G401.6 (cell line): ENCODE data around the gene KCNMA1.
A peak's percentile ranks its signal among the peaks of the same experiment; 100 is the strongest.

Source experiments
- FAIRE-seq: peaks from 2 replicates; lab custom pipeline; 2012; peaks lifted over from hg19 to GRCh38; lab: Jason Lieb, UNC

Gene KCNMA1

GRCh38 chr10:77006836-77007511 is 630.6 kb downstream of the KCNMA1 start:
- FAIRE-seq = no peak

GRCh38 chr10:77005871-77006270 is 631.7 kb downstream of the KCNMA1 start:
- no peak for FAIRE-seq

GRCh38 chr10:77004917-77005564 is 632.6 kb downstream of the KCNMA1 start:
- no peak for FAIRE-seq

- FAIRE-seq = no peak
Measured at GRCh38 chr10:77002872-77003271, 634.7 kb downstream of the KCNMA1 start.

GRCh38 chr10:77001206-77001605 is 636.4 kb downstream of the KCNMA1 start:
- FAIRE-seq = no peak

- no peak for FAIRE-seq
Measured at GRCh38 chr10:76998451-76998850, 639.2 kb downstream of the KCNMA1 start.

GRCh38 chr10:76997631-76998030 is 640.0 kb downstream of the KCNMA1 start:
- FAIRE-seq = no peak

GRCh38 chr10:76995023-76995422 is 642.6 kb downstream of the KCNMA1 start:
- no peak for FAIRE-seq

- no peak for FAIRE-seq
Measured at GRCh38 chr10:76993213-76993612, 644.4 kb downstream of the KCNMA1 start.

- no peak for FAIRE-seq
Measured at GRCh38 chr10:76992467-76992866, 645.1 kb downstream of the KCNMA1 start.

- no peak for FAIRE-seq
Measured at GRCh38 chr10:76991621-76992020, 646.0 kb downstream of the KCNMA1 start.

GRCh38 chr10:76990561-76990960 is 647.0 kb downstream of the KCNMA1 start:
- no peak for FAIRE-seq

GRCh38 chr10:76984559-76985443 is 652.8 kb downstream of the KCNMA1 start:
- FAIRE-seq = peak; percentile 6

GRCh38 chr10:76983624-76984023 is 654.0 kb downstream of the KCNMA1 start:
- no peak for FAIRE-seq

- FAIRE-seq = no peak
Measured at GRCh38 chr10:76982671-76983070, 654.9 kb downstream of the KCNMA1 start.

- FAIRE-seq = no peak
Measured at GRCh38 chr10:76981251-76981650, 656.4 kb downstream of the KCNMA1 start.

- no peak for FAIRE-seq
Measured at GRCh38 chr10:76977901-76978300, 659.7 kb downstream of the KCNMA1 start.

- FAIRE-seq = no peak
Measured at GRCh38 chr10:76977046-76977445, 660.6 kb downstream of the KCNMA1 start.

- FAIRE-seq = no peak
Measured at GRCh38 chr10:76976142-76976541, 661.5 kb downstream of the KCNMA1 start.

GRCh38 chr10:76975126-76975525 is 662.5 kb downstream of the KCNMA1 start:
- no peak for FAIRE-seq

GRCh38 chr10:76974017-76974691 is 663.5 kb downstream of the KCNMA1 start:
- FAIRE-seq = no peak
